GM12872 (cell line): ENCODE data around the gene RPL19.

Source experiments
- TF ChIP-seq, protein P1 (sequence below): IDR thresholded peaks from 3 replicates; pipeline ENCODE4 v1.5.1; 2011; ENCODE audit warnings: low read depth, mild to moderate bottlenecking, low read length, moderate library complexity; ENCODE audit not compliant: insufficient read depth

Gene RPL19

GRCh38 chr17:39227364-39227919, 27.4 kb downstream of the RPL19 start:
- TF ChIP-seq, protein P1, sequence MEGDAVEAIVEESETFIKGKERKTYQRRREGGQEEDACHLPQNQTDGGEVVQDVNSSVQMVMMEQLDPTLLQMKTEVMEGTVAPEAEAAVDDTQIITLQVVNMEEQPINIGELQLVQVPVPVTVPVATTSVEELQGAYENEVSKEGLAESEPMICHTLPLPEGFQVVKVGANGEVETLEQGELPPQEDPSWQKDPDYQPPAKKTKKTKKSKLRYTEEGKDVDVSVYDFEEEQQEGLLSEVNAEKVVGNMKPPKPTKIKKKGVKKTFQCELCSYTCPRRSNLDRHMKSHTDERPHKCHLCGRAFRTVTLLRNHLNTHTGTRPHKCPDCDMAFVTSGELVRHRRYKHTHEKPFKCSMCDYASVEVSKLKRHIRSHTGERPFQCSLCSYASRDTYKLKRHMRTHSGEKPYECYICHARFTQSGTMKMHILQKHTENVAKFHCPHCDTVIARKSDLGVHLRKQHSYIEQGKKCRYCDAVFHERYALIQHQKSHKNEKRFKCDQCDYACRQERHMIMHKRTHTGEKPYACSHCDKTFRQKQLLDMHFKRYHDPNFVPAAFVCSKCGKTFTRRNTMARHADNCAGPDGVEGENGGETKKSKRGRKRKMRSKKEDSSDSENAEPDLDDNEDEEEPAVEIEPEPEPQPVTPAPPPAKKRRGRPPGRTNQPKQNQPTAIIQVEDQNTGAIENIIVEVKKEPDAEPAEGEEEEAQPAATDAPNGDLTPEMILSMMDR: no peak

DNA sequence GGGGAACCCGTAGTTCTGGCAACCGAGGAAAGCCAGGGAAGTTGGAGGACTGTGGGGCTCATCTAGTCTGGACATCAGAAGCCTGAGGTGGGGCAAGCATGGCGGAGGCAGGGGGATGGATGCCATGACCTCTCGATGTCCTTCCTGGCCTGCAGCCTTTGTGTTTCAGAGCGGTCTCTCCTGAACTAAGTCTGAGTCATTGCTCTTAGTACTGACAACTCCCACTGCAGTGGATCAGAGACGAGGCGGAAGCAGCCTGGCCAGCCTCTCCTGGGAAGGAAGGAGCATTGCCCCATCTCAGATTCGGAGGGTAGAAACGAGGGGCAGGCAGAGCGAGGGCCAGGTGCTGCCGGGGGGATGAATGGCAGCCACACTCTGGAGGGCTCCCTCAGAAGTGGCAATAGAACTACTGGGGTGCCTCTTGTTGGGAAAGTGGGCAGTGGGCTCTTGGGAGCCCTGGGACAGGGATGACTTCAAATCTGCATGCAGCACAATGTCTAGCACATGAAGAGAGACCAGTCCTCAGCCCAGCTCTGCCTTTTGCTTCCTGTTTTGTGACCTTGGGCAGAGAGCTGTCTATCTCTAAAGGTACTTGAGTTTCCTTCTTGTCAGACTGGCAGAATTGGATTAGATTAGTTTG, 29.3 kb downstream of the RPL19 start:
- TF ChIP-seq, protein P1: no peak

DNA sequence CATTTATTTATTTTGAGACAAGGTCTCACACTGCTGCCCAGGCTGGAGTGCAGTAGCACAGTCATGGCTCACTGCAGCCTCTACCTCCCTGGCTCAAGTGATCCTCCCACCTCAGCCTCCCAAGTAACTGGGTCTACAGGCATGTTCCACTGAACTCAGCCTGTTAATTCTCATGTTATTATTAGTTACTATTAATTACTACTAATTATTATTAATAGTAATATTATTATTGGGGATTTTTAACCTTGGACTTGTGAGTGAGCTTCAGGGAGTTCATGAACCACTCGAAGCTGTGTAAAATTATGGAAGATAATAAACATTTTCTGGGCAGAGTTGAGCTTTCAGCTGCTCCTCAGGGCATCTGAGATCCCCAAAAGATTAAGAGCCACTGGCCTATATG, 30.3 kb downstream of the RPL19 start:
- TF ChIP-seq, protein P1: no peak

- TF ChIP-seq, protein P1: no peak
These were observed 31.0 kb downstream of the RPL19 start for GRCh38 chr17:39231091-39231561.

- TF ChIP-seq, protein P1: peak; percentile 85
These were observed 31.8 kb downstream of the RPL19 start for GRCh38 chr17:39231591-39232551.

GRCh38 chr17:39235555-39236449, 35.7 kb downstream of the RPL19 start:
- TF ChIP-seq, protein P1: peak; percentile 97
